HFF-Myc (cell line): Measurements from ENCODE around the gene RASD1.
"Not testable (repeated sequence)": the region's sequence is repeated elsewhere in the genome, so short reads cannot be mapped to it uniquely, and the experiment has no call there.

Experiments used
- DNase-seq: peaks from one replicate; pipeline ENCODE4 v3.0.0-alpha.2; 2011; ENCODE audit warnings: low read depth; ENCODE audit errors: extremely low read depth
- H3K4me3 ChIP-seq: replicated peaks from 2 replicates; pipeline ENCODE4 v1.5.1; 2011; ENCODE audit warnings: low read depth, mild to moderate bottlenecking, control low read depth, low read length
- CTCF ChIP-seq: IDR thresholded peaks from 2 replicates; pipeline ENCODE4 v1.5.1; 2012; ENCODE audit warnings: mild to moderate bottlenecking, low read depth, low read length, control low read depth; ENCODE audit errors: missing control alignments

RASD1 gene

GRCh38 chr17:17492085-17492484, 4.1 kb downstream of the RASD1 start:
- no peak for TF ChIP-seq CTCF
- H3K4me3 ChIP-seq, result no peak overlapping the region
- DNase-seq, result no peak

- no peak for TF ChIP-seq CTCF
- DNase-seq, result no peak
These were observed 4.6 kb downstream of the RASD1 start for GRCh38 chr17:17491546-17491988.

GRCh38 chr17:17491031-17491471, 5.1 kb downstream of the RASD1 start:
- DNase-seq, result no peak
- TF ChIP-seq CTCF, result no peak
- H3K4me3 ChIP-seq, result no peak overlapping the region

More at GRCh38 chr17:17491546-17491988, 4.6 kb downstream of the RASD1 start:
- no peak overlapping the region for H3K4me3 ChIP-seq

GRCh38 chr17:17487998-17488397, 8.2 kb downstream of the RASD1 start:
- no peak overlapping the region for H3K4me3 ChIP-seq
- TF ChIP-seq CTCF, result no peak
- no peak for DNase-seq

GRCh38 chr17:17486416-17486815, 9.8 kb downstream of the RASD1 start:
- not testable (repeated sequence) for DNase-seq, H3K4me3 ChIP-seq

- H3K4me3 ChIP-seq, result no peak overlapping the region
- TF ChIP-seq CTCF, result no peak
- DNase-seq, result no peak
These were observed 10.8 kb downstream of the RASD1 start for GRCh38 chr17:17485420-17485819.

- H3K4me3 ChIP-seq, result no peak overlapping the region
- no peak for TF ChIP-seq CTCF
- DNase-seq, result no peak
These were observed 11.7 kb downstream of the RASD1 start for GRCh38 chr17:17484451-17484899.
